GM13976 (cell line): ENCODE measurements around the gene HIRIP3.
"Not testable (repeated sequence)": the region's sequence is repeated elsewhere in the genome, so short reads cannot be mapped to it uniquely, and the experiment has no call there.

Experiments used
- DNase-seq: peaks from one replicate; pipeline ENCODE4 v3.0.0; 2012; ENCODE audit warnings: low spot score
- CTCF ChIP-seq: IDR thresholded peaks from 2 replicates; pipeline ENCODE4 v1.5.1; 2012; ENCODE audit warnings: borderline replicate concordance, mild to moderate bottlenecking; ENCODE audit not compliant: insufficient read depth; ENCODE audit errors: extremely low read depth, missing control alignments, control extremely low read depth
- in situ Hi-C: fragments of 300-500 bp; cut with MboI; formaldehyde crosslinking; loops from one replicate; pipeline ENCODE4 v1.12.0; 2022; ENCODE audit warnings: low sequenced_read_pairs, mixed read lengths, inconsistent platforms; ENCODE audit not compliant: unreplicated experiment

HIRIP3 gene

GRCh38 chr16:29961479-29962343 lies 33.7 kb downstream of the HIRIP3 start, which contains the start of gene TMEM219:
Gene TMEM219 (plus strand): TSS chr16:29962079. CDS start chr16:29963144, 1,065 bp downstream.
- DNase-seq: peak; percentile 99
- TF ChIP-seq CTCF: no peak
- in situ Hi-C loops: no loop called here

DNA sequence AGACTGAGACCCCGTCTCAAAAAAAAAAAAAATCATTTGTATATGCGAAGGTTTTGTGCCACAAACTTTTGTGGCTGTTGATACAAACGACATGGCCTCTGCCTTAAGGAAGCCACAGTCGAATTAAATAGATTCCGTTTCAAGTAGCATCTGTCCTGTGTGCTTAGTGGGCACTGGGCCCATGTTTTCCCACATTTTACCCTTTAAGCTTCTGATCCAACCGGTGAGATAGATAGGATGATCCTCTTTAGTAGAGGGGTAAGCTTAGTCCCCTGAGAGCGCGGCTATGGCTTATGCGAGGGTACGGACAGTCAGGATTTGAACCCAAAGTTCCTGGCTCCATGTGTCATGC lies 34.3 kb downstream of the HIRIP3 start:
- in situ Hi-C loops: no loop called here
- no peak for DNase-seq
- no peak for TF ChIP-seq CTCF

DNA sequence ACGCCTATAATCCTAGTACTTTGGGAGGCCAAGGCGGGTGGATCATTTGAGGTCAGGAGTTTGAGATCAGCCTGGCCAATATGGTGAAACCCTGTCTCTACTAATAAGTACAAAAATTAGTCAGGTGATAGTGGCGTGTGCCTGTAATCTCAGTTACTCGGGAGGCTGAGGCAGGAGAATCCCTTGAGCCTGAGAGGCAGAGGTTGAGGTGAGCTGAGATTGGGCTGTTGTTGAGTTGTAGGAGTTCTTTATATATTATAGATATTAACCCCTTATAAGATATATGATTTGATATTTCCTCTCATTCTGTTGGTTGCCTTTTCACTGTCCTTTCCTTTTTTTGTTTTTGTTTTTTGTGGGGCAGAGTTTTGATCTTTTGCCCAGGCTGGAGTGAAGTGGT lies 35.6 kb downstream of the HIRIP3 start:
- in situ Hi-C loops, DNase-seq: not testable (repeated sequence)

GRCh38 chr16:29959293-29959692 lies 36.1 kb downstream of the HIRIP3 start:
- DNase-seq: no peak
- in situ Hi-C loops: no loop called here
- TF ChIP-seq CTCF: no peak

- TF ChIP-seq CTCF: no peak
- in situ Hi-C loops: no loop called here
- no peak for DNase-seq
These were observed 36.7 kb downstream of the HIRIP3 start for GRCh38 chr16:29958756-29959155.

DNA sequence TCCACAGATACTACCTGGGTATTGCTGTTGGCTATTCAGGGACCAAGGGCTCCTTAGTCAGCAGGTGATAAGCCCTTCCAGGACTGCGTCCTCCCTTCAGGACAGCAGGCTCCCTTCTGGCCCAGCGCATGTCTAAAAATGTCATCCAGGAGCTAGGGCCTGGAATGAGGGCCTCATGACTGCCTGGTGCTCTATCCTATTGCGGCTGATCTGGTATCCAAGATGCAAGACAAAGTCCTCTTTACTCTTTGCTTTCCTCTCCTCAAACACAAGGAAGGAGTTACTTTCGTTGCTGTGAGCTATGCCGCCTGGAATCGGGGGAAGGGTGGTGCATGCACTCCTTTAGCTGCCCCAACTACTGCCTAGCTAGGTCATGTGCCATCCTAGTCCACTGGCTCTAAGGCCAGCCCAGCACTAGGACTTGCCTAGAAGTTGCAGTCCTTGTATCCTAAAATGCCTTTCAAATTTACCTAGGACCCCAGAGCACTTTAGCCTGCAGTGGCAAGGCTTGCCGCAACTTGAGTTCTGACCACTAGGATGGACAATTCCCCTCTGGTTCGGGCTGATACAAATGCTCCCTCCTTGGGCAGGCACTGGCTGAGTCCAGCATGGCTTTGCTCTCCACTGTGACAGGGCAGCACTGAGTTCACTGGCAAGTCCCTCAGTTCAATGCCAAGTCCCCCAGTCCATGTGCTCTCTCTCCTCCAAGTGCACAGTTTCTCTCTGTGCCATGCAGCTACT lies 43.6 kb downstream of the HIRIP3 start:
- TF ChIP-seq CTCF: no peak
- in situ Hi-C loops: no loop called here

More for the DNA sequence above, 43.6 kb downstream of the HIRIP3 start:
- no peak for DNase-seq
